Activated CD8-positive, alpha-beta memory T cell treated with anti-CD3 and anti-CD28 coated beads, Interleukin-2, amount 10 ng/mL, durations not matched to agents 7 days and 5 days (primary cell): Measurements from ENCODE around the gene NSG1. TPM values are rescaled to one million over a fixed set of nuclear protein-coding genes. Genes with fewer than 3 reads are reported as not detected.

Experiments used
- ATAC-seq: fragments of 150-1000 bp; cut with Tn5 transposase; one replicate; pipeline ENCODE4 v1.10.0; 2021; ENCODE audit warnings: moderate library complexity
- CTCF ChIA-PET: fragments of 350-600 bp; sonication (Branson Sonifier 250); formaldehyde crosslinking; loops from one replicate; lab custom pipeline; 2021; ENCODE audit warnings: antibody characterized with exemption; lab: Charles Lee
- DNase-seq: peaks from one replicate; pipeline ENCODE4 v3.0.0-alpha.2; 2020
- H3K27ac Mint-ChIP-seq: one replicate; pipeline ENCODE4 v1.8.0; 2021; ENCODE audit warnings: mild to moderate bottlenecking, mixed read lengths
- H3K27me3 Mint-ChIP-seq: one replicate; pipeline ENCODE4 v1.8.0; 2021; ENCODE audit warnings: mixed read lengths
- H3K36me3 Mint-ChIP-seq: one replicate; pipeline ENCODE4 v1.8.0; 2021; ENCODE audit warnings: mild to moderate bottlenecking, mixed read lengths
- H3K4me1 Mint-ChIP-seq: one replicate; pipeline ENCODE4 v1.8.0; 2021; ENCODE audit warnings: mixed read lengths
- H3K4me3 Mint-ChIP-seq: one replicate; pipeline ENCODE4 v1.8.0; 2021; ENCODE audit warnings: mild to moderate bottlenecking, moderate library complexity, mixed read lengths
- H3K9me3 Mint-ChIP-seq: one replicate; pipeline ENCODE4 v1.8.0; 2022; ENCODE audit warnings: low read depth, mixed read lengths
- total RNA-seq, 2 experiments: library from RNA; stranded (reverse); gene quantifications; one replicate each; pipeline ENCODE4 v1.2.3, GENCODE V29; 2021

The NSG1 gene
- total RNA-seq, 2 experiments from 2014 or later = 3.4 to 9.8 TPM

- no peak overlapping the region for H3K4me3 Mint-ChIP-seq
- no peak for ATAC-seq
These were observed 30.5 kb upstream of the NSG1 start for GRCh38 chr4:4356106-4357041.

GRCh38 chr4:4358093-4358854, 28.6 kb upstream of the NSG1 start:
- Mint-ChIP-seq H3K27ac (no peak overlapping the region), H3K27me3 (peaks cover 5% of the 10 kb centered on the region), H3K4me3 (no peak overlapping the region), H3K4me1 (no peaks in the 10 kb centered on the region), H3K36me3 (no peaks in the 10 kb centered on the region), H3K9me3 (no peaks in the 10 kb centered on the region)
- CTCF ChIA-PET = interaction anchor here (1.8 kb wide), 1 partner anchor 9 kb away, joined by 6 read pairs; no protein-coding TSS in a partner anchor
- DNase-seq (no peak), ATAC-seq (no peak)

More at GRCh38 chr4:4356106-4357041, 30.5 kb upstream of the NSG1 start:
- no peaks in the 10 kb centered on the region for H3K9me3 Mint-ChIP-seq
- no peaks in the 10 kb centered on the region for H3K4me1 Mint-ChIP-seq
- no peaks in the 10 kb centered on the region for H3K36me3 Mint-ChIP-seq
- peaks cover 5% of the 10 kb centered on the region for H3K27me3 Mint-ChIP-seq
- H3K27ac Mint-ChIP-seq = no peak overlapping the region
- no peak for DNase-seq
- CTCF ChIA-PET = no interaction called here

DNA sequence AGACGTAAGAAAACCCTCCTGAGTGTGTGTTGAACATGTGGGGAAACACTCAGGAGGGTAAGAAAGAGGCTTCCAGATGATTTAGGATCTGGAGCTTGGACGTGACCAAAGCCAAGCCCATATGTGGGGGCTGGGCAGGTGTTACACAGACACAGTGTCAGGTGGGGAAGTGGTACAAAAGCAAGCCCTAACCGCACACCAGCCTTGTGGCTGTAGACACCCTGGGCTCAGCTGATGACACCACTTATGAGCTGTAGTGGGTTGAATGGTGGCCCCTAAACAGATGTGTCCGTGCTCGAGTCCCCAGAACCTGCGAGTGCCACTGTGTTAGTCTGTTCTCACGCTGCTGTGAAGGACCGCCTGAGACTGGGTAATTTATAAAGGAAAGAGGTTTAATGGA, 25.0 kb upstream of the NSG1 start:
- Mint-ChIP-seq H3K36me3 (peaks cover 2% of the 10 kb centered on the region), H3K4me3 (no peak overlapping the region), H3K27ac (no peak overlapping the region), H3K27me3 (no peaks in the 10 kb centered on the region), H3K4me1 (no peaks in the 10 kb centered on the region), H3K9me3 (peaks cover 3% of the 10 kb centered on the region)
- ATAC-seq (no peak), DNase-seq (no peak)
- CTCF ChIA-PET = no interaction called here

DNA sequence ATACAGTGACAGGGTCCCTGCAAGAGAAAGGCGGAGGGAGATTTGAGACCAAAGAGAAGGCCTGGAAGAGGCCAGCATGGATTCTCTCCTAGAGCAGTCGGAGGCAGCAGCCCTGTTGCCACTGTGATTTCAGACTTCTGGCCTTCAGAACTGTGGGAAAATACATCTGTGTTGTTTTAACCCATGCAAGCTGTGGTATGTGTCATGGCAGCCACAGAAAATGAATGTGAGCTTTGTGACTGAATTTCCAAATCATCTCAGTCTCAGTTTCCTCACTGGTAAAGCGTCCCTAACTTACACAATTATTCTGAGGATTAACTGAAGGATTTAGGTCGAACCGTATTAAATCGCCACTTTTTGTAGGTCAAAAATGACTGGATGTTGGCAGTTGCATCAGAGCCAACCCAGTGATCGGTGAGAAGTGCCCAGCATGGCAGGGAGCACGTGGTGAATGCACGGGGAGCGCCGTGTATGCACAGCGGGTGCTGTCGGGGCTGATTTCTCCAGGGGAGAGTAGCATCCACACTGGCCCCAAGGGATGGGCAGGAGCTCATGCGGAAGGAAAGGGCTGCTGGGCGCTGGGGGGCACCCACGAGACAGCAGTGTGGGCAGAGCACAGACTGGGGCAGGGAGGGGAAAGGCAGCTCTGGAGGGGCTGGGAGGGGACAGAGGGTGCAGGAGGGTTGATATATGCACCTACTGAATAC, 23.8 kb upstream of the NSG1 start:
- Mint-ChIP-seq H3K9me3 (peaks cover 5% of the 10 kb centered on the region), H3K27ac (no peak overlapping the region), H3K4me3 (no peak overlapping the region), H3K36me3 (peaks cover 4% of the 10 kb centered on the region), H3K27me3 (no peaks in the 10 kb centered on the region), H3K4me1 (no peaks in the 10 kb centered on the region)
- no peak for ATAC-seq
- no peak for DNase-seq
- CTCF ChIA-PET = no interaction called here

GRCh38 chr4:4364061-4364460, 22.8 kb upstream of the NSG1 start:
- CTCF ChIA-PET = no interaction called here
- no peaks in the 10 kb centered on the region for H3K27me3 Mint-ChIP-seq

DNA sequence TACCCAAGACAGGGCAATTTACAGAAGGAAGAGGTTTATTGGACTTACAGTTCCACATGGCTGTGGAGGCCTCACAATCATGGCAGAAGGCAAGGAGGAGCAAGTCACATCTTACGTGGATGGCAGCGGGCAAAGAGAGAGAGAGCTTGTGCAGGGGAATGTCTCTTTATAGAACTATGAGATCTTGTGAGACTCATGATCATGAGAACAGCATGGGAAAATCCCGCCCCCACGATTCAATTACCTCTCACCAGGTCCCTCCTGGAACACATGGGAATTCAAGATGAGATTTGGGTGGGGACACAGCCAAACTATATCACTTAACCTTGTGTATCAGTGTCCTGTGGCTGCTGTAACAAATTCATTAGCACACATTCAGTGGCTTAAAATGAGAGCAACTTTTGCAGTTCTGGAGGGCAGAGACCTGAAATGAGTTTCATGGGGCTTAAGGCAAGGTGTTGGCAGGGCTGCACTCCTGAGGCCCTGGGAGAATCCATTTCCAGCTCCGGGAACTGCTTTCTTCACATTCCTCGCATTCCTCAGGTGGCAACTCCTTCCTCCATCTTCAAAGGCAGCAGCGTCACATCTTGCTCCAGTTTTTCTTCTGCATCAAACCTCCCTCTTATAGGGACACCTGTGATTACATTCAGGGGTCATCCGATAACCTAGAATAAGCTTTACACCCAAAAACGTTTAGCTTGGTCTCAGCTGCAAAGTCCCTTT, 22.3 kb upstream of the NSG1 start:
- H3K27me3 Mint-ChIP-seq = no peaks in the 10 kb centered on the region
- H3K4me1 Mint-ChIP-seq = no peaks in the 10 kb centered on the region
- H3K27ac Mint-ChIP-seq = no peak overlapping the region
- H3K4me3 Mint-ChIP-seq = no peak overlapping the region
- CTCF ChIA-PET = no interaction called here
- peaks cover 5% of the 10 kb centered on the region for H3K9me3 Mint-ChIP-seq
- DNase-seq (no peak), ATAC-seq (no peak)
- peaks cover 4% of the 10 kb centered on the region for H3K36me3 Mint-ChIP-seq

More at GRCh38 chr4:4364061-4364460, 22.8 kb upstream of the NSG1 start:
- no peak overlapping the region for H3K4me3 Mint-ChIP-seq
- no peak for DNase-seq
- H3K9me3 Mint-ChIP-seq = peaks cover 5% of the 10 kb centered on the region
- no peaks in the 10 kb centered on the region for H3K4me1 Mint-ChIP-seq
- H3K27ac Mint-ChIP-seq = no peak overlapping the region
- ATAC-seq = no peak
- H3K36me3 Mint-ChIP-seq = peaks cover 4% of the 10 kb centered on the region

DNA sequence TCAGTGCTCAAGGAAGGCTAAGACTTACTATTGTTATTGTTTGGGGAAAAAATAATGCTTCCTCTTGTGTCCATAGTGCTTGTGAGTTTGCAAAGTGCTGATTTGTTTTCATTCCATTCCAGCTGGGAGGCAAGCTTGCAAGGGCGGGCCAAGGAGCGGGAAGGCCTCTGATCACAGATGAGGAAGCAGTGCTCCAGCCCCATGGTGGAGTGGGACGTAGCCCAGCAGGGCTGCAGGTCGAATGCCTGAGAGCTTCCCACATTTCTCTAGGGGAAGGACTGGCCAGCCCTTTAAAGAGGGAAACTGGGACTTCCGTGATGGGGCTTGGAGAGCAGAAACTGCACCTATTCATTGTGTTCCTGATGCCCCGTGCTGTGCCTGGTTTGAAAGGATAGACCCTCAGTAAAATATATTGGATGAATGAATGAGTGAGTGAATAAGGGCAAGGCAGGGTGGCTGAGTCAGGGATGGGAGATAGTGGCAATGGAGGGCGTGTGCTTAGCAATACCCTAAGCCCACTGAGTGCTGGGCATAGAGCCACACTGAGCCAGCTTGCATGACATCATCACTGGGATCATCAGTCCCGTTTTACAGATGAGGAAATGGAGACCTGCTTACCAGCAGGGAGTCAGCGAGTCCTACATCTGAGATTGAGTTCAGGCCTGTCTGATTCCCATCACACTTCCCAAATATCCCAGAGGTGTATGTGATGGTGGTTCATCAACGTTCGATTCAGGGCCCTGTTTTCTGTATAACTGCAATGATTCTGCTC, 17.9 kb upstream of the NSG1 start:
- CTCF ChIA-PET = no interaction called here
- no peak for ATAC-seq

GRCh38 chr4:4374388-4375098, 12.4 kb upstream of the NSG1 start:
- no peak overlapping the region for H3K27ac Mint-ChIP-seq
- no peaks in the 10 kb centered on the region for H3K36me3 Mint-ChIP-seq
- DNase-seq (no peak), ATAC-seq (no peak)
- no peaks in the 10 kb centered on the region for H3K4me1 Mint-ChIP-seq
- CTCF ChIA-PET = interaction anchor here (1.3 kb wide), 1 partner anchor 10 kb away, joined by 3 read pairs; no protein-coding TSS in a partner anchor
- peaks cover 5% of the 10 kb centered on the region for H3K9me3 Mint-ChIP-seq
- H3K27me3 Mint-ChIP-seq = peaks cover 4% of the 10 kb centered on the region
- H3K4me3 Mint-ChIP-seq = no peak overlapping the region

More for the DNA sequence above, 17.9 kb upstream of the NSG1 start:
- no peak overlapping the region for H3K4me3 Mint-ChIP-seq
- peaks cover 4% of the 10 kb centered on the region for H3K27me3 Mint-ChIP-seq
- DNase-seq = no peak
- H3K27ac Mint-ChIP-seq = no peak overlapping the region
- no peaks in the 10 kb centered on the region for H3K4me1 Mint-ChIP-seq
- H3K9me3 Mint-ChIP-seq = peaks cover 5% of the 10 kb centered on the region
- peaks cover 4% of the 10 kb centered on the region for H3K36me3 Mint-ChIP-seq

DNA sequence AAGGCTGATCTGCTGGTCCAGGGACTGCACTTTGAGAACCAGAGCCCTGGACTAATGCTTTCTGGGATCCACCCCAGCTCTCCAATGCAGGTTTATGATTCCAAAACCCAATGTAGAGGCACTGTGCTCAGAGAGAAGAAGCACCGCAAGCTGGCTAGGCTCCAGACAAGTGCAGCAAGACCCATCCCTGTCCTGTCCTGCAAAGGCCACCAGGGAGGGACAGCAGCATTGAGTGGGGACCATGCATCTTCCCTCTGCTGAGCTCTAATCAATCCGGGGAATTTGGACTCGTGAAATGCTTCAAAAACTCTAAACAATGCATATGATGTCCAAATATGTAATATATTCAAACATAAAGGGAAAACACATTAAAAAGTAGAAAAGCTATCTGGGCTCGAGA, 10.8 kb upstream of the NSG1 start:
- H3K27ac Mint-ChIP-seq = no peak overlapping the region
- DNase-seq = no peak

DNA sequence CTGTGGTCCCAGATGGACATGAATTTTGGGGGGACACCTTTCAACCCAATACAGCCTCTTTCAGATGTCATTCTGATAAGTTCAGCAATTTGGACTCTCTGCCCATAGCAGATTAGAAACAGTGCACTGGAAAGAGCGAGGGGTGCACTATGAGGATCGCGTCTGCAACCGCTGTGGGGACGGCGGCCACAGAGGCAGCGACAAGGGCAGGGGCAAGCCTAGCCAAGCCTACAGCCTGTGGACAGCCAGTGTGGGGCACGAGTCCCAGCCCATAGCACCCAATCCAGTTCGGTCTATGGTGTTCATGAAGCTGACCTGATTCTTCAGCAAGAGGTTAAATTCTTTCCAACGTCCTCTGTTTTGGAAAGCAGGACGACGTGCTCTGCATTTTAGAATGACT, 9.7 kb upstream of the NSG1 start:
- CTCF ChIA-PET = no interaction called here
- no peak for ATAC-seq
- DNase-seq = no peak
- H3K27me3 Mint-ChIP-seq = peaks cover 7% of the 10 kb centered on the region
- no peaks in the 10 kb centered on the region for H3K4me1 Mint-ChIP-seq
- no peaks in the 10 kb centered on the region for H3K36me3 Mint-ChIP-seq
- no peak overlapping the region for H3K27ac Mint-ChIP-seq
- no peak overlapping the region for H3K4me3 Mint-ChIP-seq
- peaks cover 5% of the 10 kb centered on the region for H3K9me3 Mint-ChIP-seq

More for the DNA sequence above, 10.8 kb upstream of the NSG1 start:
- Mint-ChIP-seq H3K4me1 (no peaks in the 10 kb centered on the region), H3K9me3 (peaks cover 5% of the 10 kb centered on the region), H3K4me3 (no peak overlapping the region), H3K36me3 (no peaks in the 10 kb centered on the region), H3K27me3 (peaks cover 5% of the 10 kb centered on the region)
- CTCF ChIA-PET = interaction anchor here (1.3 kb wide), 1 partner anchor 8 kb away, joined by 3 read pairs; no protein-coding TSS in a partner anchor
- ATAC-seq = no peak

- H3K27me3 Mint-ChIP-seq = peaks cover 13% of the 10 kb centered on the region
- H3K36me3 Mint-ChIP-seq = no peaks in the 10 kb centered on the region
- no peaks in the 10 kb centered on the region for H3K4me1 Mint-ChIP-seq
- ATAC-seq = no peak
- no peak for DNase-seq
- peaks cover 5% of the 10 kb centered on the region for H3K9me3 Mint-ChIP-seq
- H3K27ac Mint-ChIP-seq = no peak overlapping the region
- no peak overlapping the region for H3K4me3 Mint-ChIP-seq
- CTCF ChIA-PET = no interaction called here
These were observed 9.0 kb upstream of the NSG1 start for GRCh38 chr4:4377732-4378460.
